AG08395 (cell line): ENCODE measurements around the gene DOK3.
A peak's percentile ranks its signal among the peaks of the same experiment; 100 is the strongest.

ENCODE experiments used
- DNase-seq: peaks from one replicate; pipeline ENCODE4 v3.0.0; 2012; ENCODE audit warnings: mixed read lengths, low spot score

The DOK3 gene, protein sequence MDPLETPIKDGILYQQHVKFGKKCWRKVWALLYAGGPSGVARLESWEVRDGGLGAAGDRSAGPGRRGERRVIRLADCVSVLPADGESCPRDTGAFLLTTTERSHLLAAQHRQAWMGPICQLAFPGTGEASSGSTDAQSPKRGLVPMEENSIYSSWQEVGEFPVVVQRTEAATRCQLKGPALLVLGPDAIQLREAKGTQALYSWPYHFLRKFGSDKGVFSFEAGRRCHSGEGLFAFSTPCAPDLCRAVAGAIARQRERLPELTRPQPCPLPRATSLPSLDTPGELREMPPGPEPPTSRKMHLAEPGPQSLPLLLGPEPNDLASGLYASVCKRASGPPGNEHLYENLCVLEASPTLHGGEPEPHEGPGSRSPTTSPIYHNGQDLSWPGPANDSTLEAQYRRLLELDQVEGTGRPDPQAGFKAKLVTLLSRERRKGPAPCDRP

DNA sequence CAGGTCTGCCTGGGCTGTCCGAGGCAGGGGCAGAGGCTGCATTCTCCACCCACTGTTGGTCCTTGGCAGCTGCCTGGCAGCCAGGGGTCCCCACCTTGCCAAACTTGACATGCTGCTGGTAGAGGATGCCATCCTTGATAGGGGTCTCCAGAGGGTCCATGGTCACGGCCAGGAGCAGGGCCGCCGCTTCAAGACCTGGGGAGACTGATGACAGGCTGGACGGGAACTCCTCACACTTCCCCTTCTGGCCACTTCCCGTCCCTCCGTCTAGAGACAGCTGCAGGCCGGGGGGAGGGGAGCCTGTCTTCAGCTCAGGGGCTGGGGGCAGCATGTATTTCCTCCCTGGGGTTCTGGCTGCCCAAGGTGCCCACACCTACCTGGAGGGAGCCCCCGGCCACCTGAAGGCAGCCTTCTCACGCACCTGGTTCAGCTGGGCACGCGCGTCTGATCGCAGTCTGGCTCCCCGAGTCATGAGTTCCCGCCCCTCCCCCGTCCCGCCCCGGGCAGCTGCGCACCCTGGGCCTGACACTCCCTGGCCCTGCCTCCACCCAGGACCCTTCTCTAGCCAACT is at the start of gene DOK3:
TSS of gene DOK3 (minus strand) at position 446 of the 571 bp plus-strand sequence. CDS start at position 160, 286 bp downstream.
- DNase-seq: no peak

DNA sequence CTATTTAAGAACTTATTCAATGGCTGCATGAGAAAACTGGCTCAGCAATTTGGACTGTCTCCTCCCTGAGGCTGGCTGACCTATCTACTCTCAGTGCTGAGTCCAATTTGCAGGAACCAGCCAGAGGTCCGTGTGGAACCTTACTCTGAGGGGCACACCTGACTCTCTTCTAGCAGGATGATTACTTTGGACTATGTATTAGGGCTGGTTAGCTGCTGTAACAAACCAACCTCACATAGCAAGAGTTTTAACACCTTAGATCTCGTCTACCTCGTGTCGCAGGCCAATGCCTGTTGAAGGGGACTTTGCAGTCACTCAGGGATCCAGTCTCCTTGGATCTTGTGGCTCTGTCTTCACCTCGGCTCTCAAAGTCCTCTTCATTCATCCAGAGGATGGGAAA is 48.2 kb upstream of the DOK3 start:
- no peak for DNase-seq

DNA sequence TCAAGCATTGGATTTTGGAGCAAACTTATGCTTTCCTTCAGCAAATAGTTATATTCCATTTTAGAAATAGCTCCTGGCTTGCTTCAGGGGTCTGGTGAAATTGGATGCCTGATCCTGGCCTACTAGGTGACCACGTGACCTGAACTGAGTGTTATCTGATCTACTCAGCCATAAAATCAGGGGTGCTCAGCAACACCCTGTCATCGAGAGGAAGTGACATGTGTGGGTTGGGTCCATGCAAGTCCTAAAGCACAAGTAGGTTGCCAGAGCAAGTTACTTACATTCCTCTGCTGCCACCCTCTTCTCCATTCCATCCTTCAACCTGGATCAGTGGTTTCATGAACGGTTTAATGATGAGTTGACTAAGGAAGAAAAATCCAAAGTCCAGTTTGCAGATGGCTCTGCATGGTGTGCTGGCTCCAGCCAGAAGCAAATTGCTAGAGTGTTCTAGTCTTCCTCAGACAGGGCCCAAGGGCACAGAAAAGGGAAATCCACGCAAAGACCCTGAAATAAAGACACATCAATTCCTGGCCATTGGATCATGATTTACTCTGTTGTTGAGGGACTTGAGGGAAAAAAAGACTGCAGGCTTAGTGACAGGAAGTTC is 47.5 kb upstream of the DOK3 start:
- DNase-seq: no peak

DNA sequence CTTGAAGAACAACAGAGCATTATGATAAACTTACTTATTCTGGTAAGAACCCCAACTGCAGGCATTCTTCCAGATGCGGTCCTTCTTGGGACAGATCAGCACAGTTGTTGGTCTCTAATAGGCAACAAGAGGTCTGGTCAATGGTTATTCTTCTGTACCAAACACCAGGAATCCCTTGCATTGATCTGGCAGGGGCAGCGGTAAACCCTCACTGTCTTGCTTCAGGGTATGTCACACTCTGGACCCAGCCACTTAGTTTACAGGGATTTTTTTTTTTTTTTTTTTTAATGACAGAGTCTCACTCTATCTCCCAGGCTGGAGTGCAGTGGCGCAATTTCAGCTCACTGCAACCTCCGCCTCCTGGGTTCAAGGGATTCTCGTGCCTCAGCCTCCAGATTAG is 46.0 kb upstream of the DOK3 start:
- no peak for DNase-seq

DNA sequence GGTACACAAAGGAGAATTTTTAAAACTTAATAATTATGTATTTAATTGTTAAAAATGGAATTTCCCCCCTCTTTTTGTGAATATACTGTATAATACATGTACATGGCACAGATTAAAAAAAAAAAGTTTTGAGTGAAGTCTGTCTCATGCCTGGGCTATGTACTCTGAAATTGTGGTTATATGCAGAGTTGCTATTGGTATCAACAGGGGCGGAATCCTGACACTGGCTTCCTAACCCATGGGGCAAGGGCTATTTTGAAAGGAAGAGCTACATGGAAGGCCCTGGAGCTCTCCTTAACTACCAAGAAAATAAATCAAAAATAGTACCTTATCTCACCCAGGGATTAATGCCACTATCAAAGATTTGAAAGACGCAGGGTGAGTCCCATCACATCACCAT is 45.6 kb upstream of the DOK3 start:
- no peak for DNase-seq

DNA sequence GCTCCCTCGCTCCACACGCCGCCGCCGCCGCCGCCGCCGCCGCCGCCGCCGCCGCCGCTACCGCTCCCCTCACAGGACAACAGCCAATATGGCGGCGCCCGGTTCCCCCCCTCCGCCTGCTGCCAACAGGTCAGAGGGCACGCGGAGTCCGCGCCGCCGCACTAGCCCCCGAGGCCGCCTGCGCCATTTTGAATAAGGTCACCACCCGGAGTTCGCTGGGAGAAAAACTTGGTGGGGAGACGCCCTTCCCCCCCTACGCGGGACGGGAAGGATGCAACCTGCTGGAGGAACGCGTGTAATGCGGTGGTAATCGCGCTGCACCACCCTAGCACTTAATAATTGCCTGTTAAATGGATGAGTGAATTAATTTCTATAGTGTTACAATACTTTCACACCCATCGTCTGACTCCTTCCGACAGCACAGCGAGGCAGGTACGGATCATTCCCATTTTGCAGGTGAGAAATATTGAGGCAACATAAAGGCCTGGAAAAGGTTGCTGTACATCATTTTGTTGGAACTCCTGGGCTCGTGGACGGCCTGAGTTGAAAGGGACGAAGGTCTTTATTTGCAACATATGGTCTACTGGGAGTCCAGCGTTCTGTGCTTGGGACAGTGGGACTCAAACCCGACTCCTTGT is 45.0 kb upstream of the DOK3 start, which contains the start of gene FAM193B:
TSS of gene FAM193B (minus strand) at position 90 of the 638 bp plus-strand sequence. CDS start 105 bp downstream, outside the sequence.
- DNase-seq: peak; percentile 99

DNA sequence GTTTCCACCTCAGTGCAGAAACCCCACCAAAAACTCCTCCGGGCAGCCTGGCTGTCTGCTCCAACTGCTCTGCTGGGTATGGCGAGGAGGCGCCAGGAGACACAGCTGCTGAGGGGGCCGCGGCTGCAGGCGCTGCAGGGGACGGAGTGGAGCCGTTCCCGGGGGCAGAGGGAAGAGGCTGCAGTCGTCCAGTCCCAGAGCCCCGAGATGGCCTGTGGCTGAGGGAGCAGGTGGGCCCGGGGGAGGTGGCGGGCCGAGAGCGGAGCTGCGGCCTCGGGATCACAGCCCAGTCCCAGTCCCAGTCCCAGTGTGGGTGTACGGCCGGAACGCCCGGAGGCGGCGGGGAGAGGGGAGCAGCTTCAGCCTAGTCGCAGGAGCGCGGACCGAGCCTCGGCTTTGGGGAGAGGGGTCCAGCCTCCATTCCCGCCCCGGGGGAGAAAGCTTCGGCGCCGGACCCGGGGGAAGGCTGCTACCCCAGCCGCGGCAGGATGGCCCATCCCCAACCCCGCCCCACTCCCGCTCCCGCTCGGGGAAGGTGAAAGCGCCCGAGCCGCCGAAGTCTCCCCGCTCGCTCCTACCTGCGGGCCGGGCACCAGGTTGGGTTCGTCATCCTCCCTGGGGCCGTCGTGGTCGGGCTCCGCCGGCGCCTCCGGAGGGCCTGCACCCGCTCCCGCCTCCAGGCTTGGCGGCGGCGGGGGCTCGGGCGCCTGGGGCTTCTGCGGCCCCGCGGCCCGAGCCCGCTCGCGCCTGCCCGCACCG is 44.2 kb upstream of the DOK3 start:
- peak; percentile 45 for DNase-seq

DNA sequence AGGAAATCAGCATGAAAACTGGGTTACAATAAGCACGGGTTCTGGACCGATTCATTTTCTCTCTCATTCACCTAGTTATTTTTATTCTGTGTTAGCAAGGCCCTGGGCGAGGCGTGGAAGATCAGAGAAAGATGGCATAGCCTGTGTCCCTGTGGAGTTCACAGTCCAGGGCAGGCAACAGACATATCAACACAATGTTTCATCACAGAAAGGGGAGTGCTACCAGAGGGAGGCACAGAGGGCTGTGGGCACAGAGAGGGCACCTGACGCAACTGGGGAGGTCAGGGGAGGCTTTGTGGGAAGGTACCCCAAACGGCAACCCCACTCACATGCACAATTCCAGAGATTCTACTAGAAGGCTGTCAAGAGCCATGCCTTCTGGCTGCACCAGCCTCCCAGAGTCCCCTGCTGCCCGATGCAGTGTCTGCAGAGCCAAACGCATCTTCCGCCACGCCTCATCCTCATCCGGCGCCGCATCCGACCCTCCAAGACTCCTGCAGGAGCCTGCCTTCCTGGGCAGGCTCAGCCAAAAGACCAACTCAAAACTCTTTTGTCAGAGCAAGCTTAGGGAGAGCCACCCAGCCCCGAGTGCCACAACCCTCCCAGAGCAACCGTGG is 43.3 kb upstream of the DOK3 start:
- DNase-seq: peak; percentile 62

DNA sequence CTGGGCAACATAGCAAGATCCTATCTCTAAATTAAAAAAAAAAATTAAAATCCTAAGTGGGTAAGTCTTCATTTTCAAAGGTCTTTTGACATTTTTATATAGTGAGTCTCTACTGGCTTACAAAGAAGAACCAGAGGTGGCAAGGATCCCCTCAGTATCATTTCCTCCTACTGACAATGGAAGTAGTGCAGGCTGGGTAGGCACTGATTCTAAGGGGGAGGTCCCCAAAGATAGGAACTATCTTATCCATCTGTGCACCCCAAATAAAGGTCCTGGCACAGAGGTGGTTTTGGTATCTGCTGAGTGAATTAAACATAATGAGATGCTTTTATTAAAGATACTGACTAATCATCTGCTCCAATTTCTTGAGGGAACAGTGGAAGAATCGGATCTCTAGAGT is 40.5 kb upstream of the DOK3 start:
- no peak for DNase-seq

DNA sequence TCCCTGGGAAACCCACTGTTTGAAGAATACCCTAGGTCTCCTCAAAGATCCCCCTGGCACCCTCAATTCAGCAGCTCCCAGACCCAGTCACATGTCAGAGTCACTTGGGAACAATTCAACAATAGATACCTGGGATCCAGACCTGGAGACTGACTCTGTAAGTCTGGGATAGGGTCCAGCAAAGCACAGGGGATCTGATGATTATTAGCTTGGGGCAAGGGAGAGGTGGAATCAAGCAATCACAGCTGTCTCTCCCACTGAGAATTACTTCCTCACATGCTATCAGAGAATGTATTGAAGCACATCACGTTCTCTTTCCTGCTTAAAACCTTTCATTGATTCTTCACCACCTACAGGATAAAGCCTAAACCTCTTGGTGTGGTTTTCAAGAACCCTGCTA is 38.9 kb upstream of the DOK3 start:
- no peak for DNase-seq

DNA sequence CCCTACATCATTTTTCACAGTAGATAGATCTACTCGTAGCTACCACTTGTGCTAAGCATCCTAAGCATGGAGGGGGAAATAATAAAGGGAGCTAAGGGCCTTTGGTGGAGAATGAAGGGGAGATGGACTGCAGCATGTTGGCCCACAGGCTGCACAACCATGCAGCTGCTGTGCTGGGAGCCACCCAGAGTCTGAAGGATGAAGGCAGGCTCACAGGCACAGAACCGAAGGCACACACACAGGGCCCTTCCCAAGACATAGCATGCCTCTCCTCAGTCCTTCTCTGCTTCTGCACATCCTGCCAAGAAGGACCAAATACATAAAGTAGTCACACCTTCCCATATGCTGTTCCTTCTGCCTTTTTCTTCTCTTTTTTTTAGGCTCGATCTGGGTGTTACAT is 38.1 kb upstream of the DOK3 start:
- no peak for DNase-seq

DNA sequence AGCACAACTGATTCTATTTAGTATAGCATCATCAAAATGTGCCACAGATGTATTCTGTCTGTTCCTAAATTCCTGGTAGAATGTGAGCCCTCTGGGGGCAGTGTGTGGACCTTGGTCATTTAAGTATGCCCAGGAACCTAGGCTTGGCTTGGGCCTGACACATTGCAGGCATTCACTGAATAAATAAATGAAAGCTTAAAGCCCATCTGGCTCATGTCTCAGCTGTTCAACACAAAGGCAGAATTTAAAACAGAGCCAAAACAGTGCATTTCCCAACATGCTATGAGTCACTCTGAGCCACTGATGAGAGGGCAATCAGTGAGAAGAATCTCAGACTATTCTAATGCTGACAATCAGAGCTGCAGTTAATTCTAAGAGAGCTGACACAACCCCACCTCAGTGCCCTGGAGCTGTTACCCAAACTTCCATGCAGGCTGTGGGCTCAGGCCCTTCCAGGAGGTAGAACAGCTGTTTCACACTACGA is 36.7 kb upstream of the DOK3 start:
- DNase-seq: peak; percentile 93

DNA sequence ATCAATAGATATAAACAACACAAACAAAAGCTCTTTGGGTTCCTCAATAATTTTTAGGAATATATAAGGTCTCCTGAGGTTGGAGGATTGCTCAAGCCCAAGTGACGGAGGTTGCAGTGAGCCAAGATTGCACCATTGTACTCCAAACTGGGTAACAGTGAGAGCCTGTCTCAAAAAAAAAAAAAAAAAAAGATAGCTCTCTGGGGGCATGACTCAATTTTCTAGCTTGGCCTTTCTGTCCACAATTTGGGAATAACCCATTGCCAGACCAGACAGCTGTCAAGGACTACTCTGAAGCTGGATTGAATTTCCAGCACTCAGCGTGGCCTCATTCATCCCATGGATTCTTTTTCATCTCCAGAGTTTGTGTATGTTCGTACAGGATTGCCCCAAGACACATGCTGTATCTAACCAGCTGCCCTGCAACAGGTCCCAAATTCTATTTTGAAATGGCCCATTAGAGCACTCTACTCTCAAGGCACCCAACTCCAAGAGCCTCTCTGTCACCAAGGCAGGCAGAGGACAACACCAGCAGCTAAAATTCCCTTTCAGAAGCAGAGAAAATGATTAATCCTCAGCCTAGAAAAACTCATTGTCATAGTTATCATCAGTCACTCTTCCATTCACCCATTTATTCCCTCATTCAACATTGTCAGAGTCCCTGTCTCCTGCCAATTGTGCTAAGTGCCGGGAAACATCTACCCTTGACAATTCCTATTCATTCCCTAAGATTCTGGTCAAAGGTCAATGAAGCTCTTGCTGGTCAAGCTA is 36.0 kb upstream of the DOK3 start:
- peak; percentile 70 for DNase-seq

DNA sequence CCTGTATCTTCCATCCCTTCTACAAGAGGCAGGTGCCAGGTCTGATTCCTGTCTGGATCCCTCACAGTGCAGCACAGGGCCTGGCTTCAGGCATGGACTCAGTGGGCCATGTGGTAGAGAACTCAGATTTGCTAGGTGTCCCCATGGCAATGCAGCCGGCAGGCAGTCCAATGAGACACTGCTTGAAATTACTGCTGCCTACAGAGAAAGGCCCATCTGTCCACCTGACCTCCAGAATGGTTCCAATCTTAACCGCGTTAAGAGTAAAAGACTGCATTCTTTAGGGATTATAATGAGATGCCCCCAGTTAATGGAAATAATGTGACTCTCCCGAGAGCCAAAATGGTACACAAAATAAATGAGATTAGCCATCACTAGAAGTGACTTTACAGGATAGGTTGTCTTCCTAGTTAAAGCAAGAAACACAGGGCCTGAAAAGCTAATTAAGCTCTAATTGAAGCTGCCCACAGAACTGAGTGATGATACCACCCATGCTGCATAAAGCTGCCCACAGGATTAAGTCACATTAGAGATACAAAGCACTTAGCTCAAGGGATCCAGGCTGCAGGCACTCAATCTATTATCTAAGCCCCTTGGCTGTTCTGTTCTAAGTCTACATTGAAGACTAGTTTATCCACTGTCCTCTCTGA is 33.3 kb upstream of the DOK3 start:
- no peak for DNase-seq

DNA sequence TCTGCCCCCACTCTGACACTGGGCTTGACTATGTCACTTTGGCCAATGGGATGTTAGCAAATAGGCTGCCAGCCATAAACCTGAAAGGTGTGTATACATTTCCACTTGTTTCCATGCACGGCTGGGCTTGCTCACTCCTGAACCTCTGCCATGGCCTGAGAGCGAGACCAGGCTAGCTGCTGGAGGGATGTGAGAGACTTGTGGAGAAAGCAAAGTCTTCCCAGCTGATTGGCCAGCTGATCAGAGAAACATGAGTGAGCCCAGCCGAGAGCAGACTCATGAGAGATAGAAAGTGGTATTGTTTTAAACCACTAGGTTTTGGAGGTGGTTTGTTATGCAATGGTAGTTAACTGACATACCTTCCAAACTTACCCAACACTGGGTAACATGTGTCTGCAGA is 30.8 kb upstream of the DOK3 start:
- no peak for DNase-seq

DNA sequence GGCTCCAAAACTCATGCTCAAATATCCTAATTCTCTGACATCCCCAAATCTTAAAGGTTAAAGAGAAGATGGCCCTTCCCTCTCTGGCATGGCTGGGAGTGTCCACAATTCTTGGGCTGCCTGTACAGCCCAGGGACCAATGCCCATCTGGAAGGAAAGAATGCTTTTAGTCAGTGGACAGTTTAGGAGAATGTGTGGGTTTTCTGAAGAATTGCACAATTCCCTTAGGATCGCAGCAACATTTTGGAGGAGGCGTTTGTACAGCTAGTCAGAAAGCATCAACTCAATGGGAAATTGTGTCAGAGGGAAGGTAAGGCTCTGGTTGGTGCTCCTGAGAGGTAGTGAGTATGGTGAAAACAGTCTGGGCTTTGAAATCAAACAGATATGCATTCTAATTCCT is 29.8 kb upstream of the DOK3 start:
- peak; percentile 89 for DNase-seq

DNA sequence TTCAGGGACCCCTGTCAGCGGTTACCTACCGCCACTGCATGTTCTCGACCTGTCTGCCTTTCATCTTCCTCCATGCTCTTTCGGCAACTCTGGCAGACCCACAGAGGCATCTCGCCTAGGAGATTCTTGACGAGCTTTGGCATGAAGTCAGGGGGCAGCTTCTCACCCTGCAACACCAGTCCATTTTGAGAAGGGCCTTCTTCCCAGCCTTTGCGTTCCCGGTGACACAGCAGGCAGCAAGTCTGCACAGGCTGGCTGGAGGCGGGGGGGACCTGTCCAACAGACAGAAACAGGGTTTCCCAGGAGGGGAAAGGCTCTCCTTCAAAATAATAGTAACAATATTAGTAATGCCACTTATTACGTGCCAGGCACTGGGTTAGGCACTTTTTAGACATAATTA is 29.2 kb upstream of the DOK3 start:
- DNase-seq: no peak

DNA sequence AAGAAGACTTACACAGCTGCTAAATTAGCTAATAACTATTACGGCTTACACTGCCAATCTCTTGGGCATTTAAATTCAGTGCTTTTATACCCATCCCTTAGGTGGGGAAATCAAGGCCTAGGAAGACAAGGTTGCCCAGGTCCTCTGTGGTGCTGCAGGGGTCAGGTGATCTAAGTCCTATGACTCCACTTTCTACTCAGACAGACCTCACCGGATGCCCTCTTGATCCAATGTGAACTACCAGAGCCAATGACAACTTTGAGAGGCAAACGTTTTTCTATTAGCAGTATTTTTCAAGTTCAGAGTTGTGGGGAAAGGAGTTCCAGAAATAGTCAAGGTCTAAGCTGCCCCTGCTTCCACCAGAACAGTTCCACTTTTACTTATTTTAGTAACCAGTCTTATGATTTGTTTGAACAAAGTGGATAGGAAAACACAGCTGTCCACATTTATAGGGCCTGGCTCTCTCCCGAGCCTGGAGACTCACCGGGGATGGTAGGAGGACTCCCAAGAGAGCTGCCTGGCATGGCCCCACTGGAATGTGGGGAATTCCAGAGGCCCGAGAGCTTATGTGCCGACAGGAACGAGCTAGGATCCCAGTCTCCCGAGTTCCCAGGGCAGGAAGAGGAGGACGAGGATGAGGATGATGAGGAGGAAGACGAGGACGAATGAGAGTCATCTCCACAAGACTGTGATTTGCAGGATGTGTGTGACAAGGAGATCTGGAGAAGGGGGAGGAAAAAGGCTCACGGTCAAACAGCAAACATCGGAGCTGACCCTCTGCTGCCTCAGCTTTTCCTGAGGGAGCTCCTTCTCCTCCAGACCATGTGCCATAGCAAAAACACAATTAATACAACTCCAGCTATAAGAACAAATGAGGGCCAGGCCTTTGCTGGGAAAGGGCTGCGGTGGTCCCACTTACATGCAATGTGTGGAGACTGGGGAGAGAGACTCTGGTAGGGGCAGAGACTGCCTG is 28.0 kb upstream of the DOK3 start:
- peak; percentile 93 for DNase-seq

DNA sequence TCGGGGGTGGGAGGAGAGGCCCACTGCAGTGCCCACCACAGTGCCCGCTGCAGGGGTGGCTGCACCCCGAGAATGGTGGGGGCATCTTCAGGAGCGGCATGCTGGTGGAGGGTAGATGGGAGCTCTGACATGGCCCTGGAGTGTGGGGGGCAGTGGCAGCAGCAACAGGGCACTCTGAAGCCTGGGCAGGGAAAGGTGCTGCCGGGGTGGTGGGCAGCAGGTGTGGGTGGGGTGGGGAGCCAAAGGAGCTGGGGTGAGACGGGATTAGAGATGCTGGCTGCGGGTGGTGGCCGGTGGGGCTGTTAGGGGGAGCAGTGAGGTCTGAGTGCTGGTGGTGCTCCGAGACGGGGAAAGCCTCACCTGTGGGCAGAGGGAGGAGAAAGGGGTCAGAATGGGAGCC is 26.8 kb upstream of the DOK3 start:
- no peak for DNase-seq
